ENCODE results near the gene ADCY3. TPM values are rescaled to one million over a fixed set of nuclear protein-coding genes. Genes with fewer than 3 reads are reported as not detected.

Gene ADCY3
- total and polyA plus RNA-seq, 9 of the 15 experiments (the other 6 are each of a cell fraction or from before 2014, with no cell fraction given) = 1.5 to 54.8 (median 26.3) TPM

DNA sequence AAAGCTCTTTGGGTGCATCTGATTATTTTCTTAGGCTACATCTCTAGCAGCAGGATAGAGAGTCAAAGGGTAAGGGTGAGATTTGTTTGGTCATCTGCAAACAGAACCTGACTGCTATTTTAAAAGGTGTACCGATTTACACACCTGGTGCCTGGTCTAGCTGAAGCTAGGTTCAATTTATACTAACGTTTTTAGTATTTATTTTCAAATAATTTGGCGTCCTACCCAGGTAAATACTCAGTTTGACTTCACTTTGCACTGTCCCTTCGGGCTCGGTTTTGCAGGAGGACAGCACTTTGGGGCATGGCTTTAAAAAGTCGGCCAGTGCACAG is 127.5 kb downstream of the ADCY3 start (continued):
- TF ChIP-seq, protein P1, sequence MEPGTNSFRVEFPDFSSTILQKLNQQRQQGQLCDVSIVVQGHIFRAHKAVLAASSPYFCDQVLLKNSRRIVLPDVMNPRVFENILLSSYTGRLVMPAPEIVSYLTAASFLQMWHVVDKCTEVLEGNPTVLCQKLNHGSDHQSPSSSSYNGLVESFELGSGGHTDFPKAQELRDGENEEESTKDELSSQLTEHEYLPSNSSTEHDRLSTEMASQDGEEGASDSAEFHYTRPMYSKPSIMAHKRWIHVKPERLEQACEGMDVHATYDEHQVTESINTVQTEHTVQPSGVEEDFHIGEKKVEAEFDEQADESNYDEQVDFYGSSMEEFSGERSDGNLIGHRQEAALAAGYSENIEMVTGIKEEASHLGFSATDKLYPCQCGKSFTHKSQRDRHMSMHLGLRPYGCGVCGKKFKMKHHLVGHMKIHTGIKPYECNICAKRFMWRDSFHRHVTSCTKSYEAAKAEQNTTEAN (CRISPR knock-in tag; IDR thresholded peaks at IDR 0.05) = 0 out of 2 replicates have a peak, but pooled peaks have one; percentile 47
- TF ChIP-seq TBL1XR1 (IDR thresholded peaks at IDR 0.05; ENCODE audit: low read length in 2 of 2) (no peak), ADNP (tag; IDR thresholded peaks at IDR 0.05) (0 out of 2 replicates have a peak, but pooled peaks have one; percentile 33), FOXA3 (CRISPR knock-in tag; conservative IDR thresholded peaks at IDR 0.05 in 1 of 2, IDR thresholded peaks at IDR 0.05 in 1 of 2) (no peak), NONO (IDR thresholded peaks at IDR 0.05; ENCODE audit: low read depth in 2 of 2, low read length in 1 of 2) (no peak), HCFC1 (IDR thresholded peaks at IDR 0.05; ENCODE audit: low read depth, low read length) (no peak), CHD4 (IDR thresholded peaks at IDR 0.05; ENCODE audit: insufficient read depth, insufficient replicate concordance, low read depth, low read length, poor library complexity, severe bottlenecking) (no peak), FOXM1 (IDR thresholded peaks at IDR 0.05; ENCODE audit: low read depth) (no peak), FOXM1 (CRISPR knock-in tag; IDR thresholded peaks at IDR 0.05; ENCODE audit: low read depth) (no peak), ZNF785 (CRISPR knock-in tag; IDR thresholded peaks at IDR 0.05) (no peak), NR2C1 (IDR thresholded peaks at IDR 0.05) (no peak), NR2C1 (tag; IDR thresholded peaks at IDR 0.05) (0 out of 2 replicates have a peak, but pooled peaks have one; percentile 10), ZC3H8 (IDR thresholded peaks at IDR 0.05) (no peak), HLTF (IDR thresholded peaks at IDR 0.05) (no peak), ZNF695 (CRISPR knock-in tag; IDR thresholded peaks at IDR 0.05) (no peak), ASH1L (IDR thresholded peaks at IDR 0.05; ENCODE audit: borderline replicate concordance, low read depth, partially characterized antibody) (no peak), ZNF165 (CRISPR knock-in tag; IDR thresholded peaks at IDR 0.05; ENCODE audit: borderline replicate concordance) (no peak)
- TF ChIP-seq, protein P2, sequence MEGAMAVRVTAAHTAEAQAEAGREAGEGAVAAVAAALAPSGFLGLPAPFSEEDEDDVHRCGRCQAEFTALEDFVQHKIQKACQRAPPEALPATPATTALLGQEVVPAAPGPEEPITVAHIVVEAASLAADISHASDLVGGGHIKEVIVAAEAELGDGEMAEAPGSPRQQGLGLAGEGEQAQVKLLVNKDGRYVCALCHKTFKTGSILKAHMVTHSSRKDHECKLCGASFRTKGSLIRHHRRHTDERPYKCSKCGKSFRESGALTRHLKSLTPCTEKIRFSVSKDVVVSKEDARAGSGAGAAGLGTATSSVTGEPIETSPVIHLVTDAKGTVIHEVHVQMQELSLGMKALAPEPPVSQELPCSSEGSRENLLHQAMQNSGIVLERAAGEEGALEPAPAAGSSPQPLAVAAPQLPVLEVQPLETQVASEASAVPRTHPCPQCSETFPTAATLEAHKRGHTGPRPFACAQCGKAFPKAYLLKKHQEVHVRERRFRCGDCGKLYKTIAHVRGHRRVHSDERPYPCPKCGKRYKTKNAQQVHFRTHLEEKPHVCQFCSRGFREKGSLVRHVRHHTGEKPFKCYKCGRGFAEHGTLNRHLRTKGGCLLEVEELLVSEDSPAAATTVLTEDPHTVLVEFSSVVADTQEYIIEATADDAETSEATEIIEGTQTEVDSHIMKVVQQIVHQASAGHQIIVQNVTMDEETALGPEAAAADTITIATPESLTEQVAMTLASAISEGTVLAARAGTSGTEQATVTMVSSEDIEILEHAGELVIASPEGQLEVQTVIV (CRISPR knock-in tag; IDR thresholded peaks at IDR 0.05; ENCODE audit: borderline replicate concordance) = no peak
